ENCODE data around the gene DIP2B.

DIP2B gene

DNA sequence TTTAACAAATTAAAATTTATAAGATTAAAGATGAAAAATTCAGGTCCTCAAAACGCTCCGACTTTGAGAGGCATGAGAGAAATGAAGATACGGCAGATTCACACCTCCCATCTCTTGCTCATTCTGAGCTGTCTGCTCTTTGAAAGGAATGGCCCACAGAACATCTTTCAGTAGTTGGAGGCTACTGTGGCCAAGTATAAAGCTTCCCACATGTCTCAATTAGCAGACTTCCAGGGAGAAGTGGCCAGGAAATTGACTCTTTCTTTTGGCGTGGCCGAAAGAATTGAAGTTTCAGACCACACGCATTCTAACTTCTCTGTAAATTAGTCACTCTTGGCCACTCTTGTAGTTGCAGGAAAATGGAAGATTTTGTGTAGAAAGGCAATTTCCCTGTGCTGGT, 129.2 kb downstream of the DIP2B start:
- no peaks in the 10 kb centered on the region for H3K9me3 ChIP-seq (ENCODE audit: low read depth, low read length)
- no peak overlapping the region for H3K9ac ChIP-seq (ENCODE audit: insufficient read length)
- no peak for DNase-seq (ENCODE audit: low read depth, low spot score)
- H3K4me3 ChIP-seq = no peak overlapping the region
- TF ChIP-seq EZH2 (IDR thresholded peaks at IDR 0.05) (no peak), POLR2AphosphoS5 (IDR thresholded peaks at IDR 0.05; ENCODE audit: borderline replicate concordance, low read depth, low read length) (no peak), FOXP2 (optimal IDR thresholded peaks at IDR 0.05; ENCODE audit: control extremely low read depth, extremely low read length, insufficient read depth) (no peak)
- H3K27ac ChIP-seq = no peak overlapping the region
- no peaks in the 10 kb centered on the region; the same call in 1 of the 2 replicates for H3K36me3 ChIP-seq (ENCODE audit: insufficient read depth, low read length)

DNA sequence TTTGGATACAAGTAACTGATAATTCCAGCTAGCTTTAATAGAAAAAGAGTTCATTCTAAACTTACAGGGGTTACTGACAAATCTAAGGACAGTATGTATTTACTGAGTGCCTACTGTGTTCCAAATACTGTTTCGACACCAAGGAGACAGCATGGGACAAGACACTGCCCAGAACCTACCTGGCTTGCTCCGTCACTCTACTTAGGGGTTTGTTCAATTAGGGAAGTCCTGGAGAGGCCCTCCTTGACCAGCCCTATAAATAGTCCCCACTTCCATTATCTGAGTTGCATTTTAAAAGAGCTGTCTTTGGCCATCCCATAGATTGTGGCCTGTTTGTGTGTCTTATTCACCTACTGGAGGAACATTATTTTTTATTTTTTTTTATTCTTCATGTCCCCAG, 129.6 kb downstream of the DIP2B start:
- H3K27ac ChIP-seq = no peak overlapping the region

DNA sequence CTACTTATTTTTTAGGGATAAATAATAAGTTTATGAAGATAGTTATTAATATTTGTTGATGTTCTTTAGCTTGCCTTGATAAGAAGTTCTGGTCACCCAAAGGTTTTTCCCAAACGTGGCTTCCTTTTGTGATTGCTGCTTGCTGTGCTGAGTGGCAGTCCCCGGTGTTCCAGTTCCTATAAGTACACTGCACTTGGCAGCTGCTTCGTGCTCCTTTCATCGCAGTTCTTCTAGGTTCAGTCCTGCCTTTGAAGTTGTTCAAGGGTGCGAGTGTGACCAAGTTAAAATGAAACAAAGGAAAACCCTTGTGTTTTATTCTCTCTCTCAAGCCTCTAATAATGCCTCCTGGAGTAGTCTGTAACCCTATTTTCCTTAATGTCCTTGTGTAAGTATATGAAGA, 130.6 kb downstream of the DIP2B start:
- TF ChIP-seq EZH2 (IDR thresholded peaks at IDR 0.05) (no peak), FOXP2 (optimal IDR thresholded peaks at IDR 0.05; ENCODE audit: control extremely low read depth, extremely low read length, insufficient read depth) (no peak), POLR2AphosphoS5 (IDR thresholded peaks at IDR 0.05; ENCODE audit: borderline replicate concordance, low read depth, low read length) (no peak)
- no peak overlapping the region for H3K27ac ChIP-seq
- no peaks in the 10 kb centered on the region for H3K9me3 ChIP-seq (ENCODE audit: low read depth, low read length)
- H3K4me3 ChIP-seq = no peak overlapping the region
- no peak overlapping the region for H3K9ac ChIP-seq (ENCODE audit: insufficient read length)
- no peaks in the 10 kb centered on the region; the same call in 1 of the 2 replicates for H3K36me3 ChIP-seq (ENCODE audit: insufficient read depth, low read length)
- no peak for DNase-seq (ENCODE audit: low read depth, low spot score)

More for the DNA sequence above, 129.6 kb downstream of the DIP2B start:
- Histone ChIP-seq H3K4me3 (no peak overlapping the region), H3K36me3 (ENCODE audit: insufficient read depth, low read length) (no peaks in the 10 kb centered on the region; the same call in 1 of the 2 replicates), H3K9ac (ENCODE audit: insufficient read length) (no peak overlapping the region), H3K9me3 (ENCODE audit: low read depth, low read length) (no peaks in the 10 kb centered on the region)
- DNase-seq (ENCODE audit: low read depth, low spot score) = no peak
- TF ChIP-seq FOXP2 (optimal IDR thresholded peaks at IDR 0.05; ENCODE audit: control extremely low read depth, extremely low read length, insufficient read depth) (no peak), POLR2AphosphoS5 (IDR thresholded peaks at IDR 0.05; ENCODE audit: borderline replicate concordance, low read depth, low read length) (no peak), EZH2 (IDR thresholded peaks at IDR 0.05) (no peak)

DNA sequence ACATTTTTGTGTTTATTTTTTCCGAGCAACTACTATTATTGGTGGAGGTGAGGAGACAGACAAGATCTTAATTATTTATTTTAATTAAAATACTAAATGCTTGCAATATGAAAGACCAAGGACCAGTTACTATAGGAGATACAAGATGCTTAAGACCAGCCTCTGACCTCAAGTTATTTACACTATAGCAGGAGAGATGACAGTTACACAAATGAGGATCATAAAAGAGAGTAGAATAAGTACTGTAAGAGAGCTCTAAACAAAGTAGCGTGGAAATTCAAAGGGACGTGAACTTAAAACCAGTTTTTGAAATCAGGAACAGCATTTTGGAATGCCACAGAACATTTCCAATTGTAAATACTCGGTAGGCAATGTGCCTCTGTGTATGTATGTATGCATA, 131.1 kb downstream of the DIP2B start:
- Histone ChIP-seq H3K36me3 (ENCODE audit: insufficient read depth, low read length) (no peaks in the 10 kb centered on the region; the same call in 1 of the 2 replicates), H3K27ac (no peak overlapping the region), H3K9me3 (ENCODE audit: low read depth, low read length) (no peaks in the 10 kb centered on the region), H3K4me3 (no peak overlapping the region), H3K9ac (ENCODE audit: insufficient read length) (no peak overlapping the region)
- no peak for DNase-seq (ENCODE audit: low read depth, low spot score)
- no peak for TF ChIP-seq FOXP2 (optimal IDR thresholded peaks at IDR 0.05; ENCODE audit: control extremely low read depth, extremely low read length, insufficient read depth)
- TF ChIP-seq EZH2 (IDR thresholded peaks at IDR 0.05) = no peak
- no peak for TF ChIP-seq POLR2AphosphoS5 (IDR thresholded peaks at IDR 0.05; ENCODE audit: borderline replicate concordance, low read depth, low read length)

DNA sequence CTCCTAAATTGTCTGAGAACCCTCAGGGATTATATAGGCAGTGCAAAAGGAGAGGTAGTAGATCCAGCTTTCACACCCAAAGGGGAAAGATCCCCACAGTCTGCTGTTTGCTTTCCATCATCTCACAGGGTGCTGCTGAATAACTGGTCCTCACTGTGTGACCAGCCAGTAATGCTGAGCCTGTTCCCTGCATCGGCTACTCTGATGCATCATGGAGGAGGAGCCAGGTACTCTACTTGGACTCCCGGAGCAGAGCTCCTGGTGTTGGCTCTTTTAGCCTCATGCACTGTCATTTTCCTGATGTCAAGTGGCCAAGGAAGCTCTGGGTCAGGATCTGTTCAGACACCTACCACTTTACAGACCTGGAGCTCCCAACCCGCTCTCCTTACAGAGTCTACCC, 131.7 kb downstream of the DIP2B start:
- Histone ChIP-seq H3K9me3 (ENCODE audit: low read depth, low read length) (no peaks in the 10 kb centered on the region), H3K27ac (no peak overlapping the region), H3K4me3 (no peak overlapping the region), H3K36me3 (ENCODE audit: insufficient read depth, low read length) (no peaks in the 10 kb centered on the region), H3K9ac (ENCODE audit: insufficient read length) (no peak overlapping the region)
- no peak for TF ChIP-seq FOXP2 (optimal IDR thresholded peaks at IDR 0.05; ENCODE audit: control extremely low read depth, extremely low read length, insufficient read depth)
- TF ChIP-seq EZH2 (IDR thresholded peaks at IDR 0.05) = no peak
- TF ChIP-seq POLR2AphosphoS5 (IDR thresholded peaks at IDR 0.05; ENCODE audit: borderline replicate concordance, low read depth, low read length) = no peak
- DNase-seq (ENCODE audit: low read depth, low spot score) = no peak

DNA sequence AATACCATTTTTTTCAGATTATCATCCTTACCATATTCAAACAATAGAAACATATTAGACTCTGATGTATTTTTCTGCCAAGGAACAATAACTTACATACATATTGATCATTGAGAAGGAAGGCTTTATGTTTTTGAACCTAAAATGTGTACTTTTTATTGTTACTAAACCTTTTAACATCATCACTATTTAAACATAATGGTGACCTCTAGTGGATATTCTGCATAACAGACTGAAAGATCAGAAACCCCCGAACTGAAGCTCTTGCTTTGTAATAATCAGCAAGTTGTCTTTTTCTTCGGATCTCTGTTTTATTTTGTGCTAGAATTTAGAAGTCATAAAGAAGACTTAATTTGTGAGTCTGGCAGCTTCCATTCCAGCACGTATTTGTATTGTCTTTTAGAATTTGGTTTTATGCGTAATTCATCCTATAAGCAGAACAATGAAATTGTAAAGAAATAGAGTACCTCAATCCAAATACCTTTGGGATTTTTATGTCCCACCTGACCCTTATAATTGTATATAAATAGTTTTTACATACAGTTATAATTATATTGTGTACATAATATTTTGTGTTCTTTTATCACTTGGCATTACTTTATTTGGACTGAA, 133.2 kb downstream of the DIP2B start:
- no peak overlapping the region for H3K4me3 ChIP-seq
- H3K36me3 ChIP-seq (ENCODE audit: insufficient read depth, low read length) = no peaks in the 10 kb centered on the region
- no peak overlapping the region for H3K9ac ChIP-seq (ENCODE audit: insufficient read length)
- no peak for DNase-seq (ENCODE audit: low read depth, low spot score)
- TF ChIP-seq FOXP2 (optimal IDR thresholded peaks at IDR 0.05; ENCODE audit: control extremely low read depth, extremely low read length, insufficient read depth) (no peak), EZH2 (IDR thresholded peaks at IDR 0.05) (no peak), POLR2AphosphoS5 (IDR thresholded peaks at IDR 0.05; ENCODE audit: borderline replicate concordance, low read depth, low read length) (no peak)
- no peak overlapping the region for H3K27ac ChIP-seq
- no peaks in the 10 kb centered on the region for H3K9me3 ChIP-seq (ENCODE audit: low read depth, low read length)

DNA sequence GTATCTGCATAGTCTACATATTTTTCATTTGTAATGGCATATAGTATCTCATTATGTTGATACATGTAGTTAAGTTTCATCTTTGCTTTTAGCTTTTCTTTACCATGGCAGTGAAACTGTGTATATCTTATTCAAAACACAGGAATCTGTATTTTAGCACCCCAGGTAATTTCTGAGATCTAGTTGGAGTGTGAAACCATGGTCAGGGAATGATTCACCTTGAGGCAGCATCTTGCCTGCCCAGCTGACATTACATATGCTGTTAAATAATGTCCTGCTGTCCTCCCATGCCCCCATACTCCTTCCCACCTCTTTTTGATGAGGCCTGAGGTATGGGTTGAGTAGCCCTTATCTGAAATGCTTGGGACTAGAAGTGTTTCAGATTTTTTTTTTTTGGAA, 133.7 kb downstream of the DIP2B start:
- DNase-seq (ENCODE audit: low read depth, low spot score) = no peak
- Histone ChIP-seq H3K27ac (no peak overlapping the region), H3K36me3 (ENCODE audit: insufficient read depth, low read length) (no peaks in the 10 kb centered on the region), H3K4me3 (no peak overlapping the region), H3K9ac (ENCODE audit: insufficient read length) (no peak overlapping the region), H3K9me3 (ENCODE audit: low read depth, low read length) (no peaks in the 10 kb centered on the region)
- no peak for TF ChIP-seq POLR2AphosphoS5 (IDR thresholded peaks at IDR 0.05; ENCODE audit: borderline replicate concordance, low read depth, low read length)
- no peak for TF ChIP-seq EZH2 (IDR thresholded peaks at IDR 0.05)
- no peak for TF ChIP-seq FOXP2 (optimal IDR thresholded peaks at IDR 0.05; ENCODE audit: control extremely low read depth, extremely low read length, insufficient read depth)

DNA sequence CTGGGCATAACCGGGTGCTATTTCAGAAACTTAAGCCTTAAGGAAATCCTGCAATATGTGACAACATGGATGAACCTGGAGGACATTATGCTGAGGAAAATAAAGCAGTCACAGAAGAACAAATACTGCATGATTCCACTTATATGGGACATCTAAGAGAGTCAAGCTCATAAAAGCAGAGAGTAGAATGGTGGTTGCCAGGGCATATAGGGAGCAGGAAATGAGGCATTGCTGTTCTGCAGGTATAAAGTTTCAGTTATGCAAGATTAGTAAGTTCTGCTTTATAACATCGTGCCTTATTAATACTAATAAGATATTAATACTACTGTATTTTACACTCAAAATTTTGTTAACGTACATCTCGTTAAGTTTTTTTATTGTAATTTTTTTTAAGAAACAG, 134.9 kb downstream of the DIP2B start:
- no peak overlapping the region for H3K9ac ChIP-seq (ENCODE audit: insufficient read length)
- no peaks in the 10 kb centered on the region for H3K9me3 ChIP-seq (ENCODE audit: low read depth, low read length)
- no peak for DNase-seq (ENCODE audit: low read depth, low spot score)
- H3K27ac ChIP-seq = no peak overlapping the region
- no peak for TF ChIP-seq EZH2 (IDR thresholded peaks at IDR 0.05)
- TF ChIP-seq FOXP2 (optimal IDR thresholded peaks at IDR 0.05; ENCODE audit: control extremely low read depth, extremely low read length, insufficient read depth) = no peak
- no peak for TF ChIP-seq POLR2AphosphoS5 (IDR thresholded peaks at IDR 0.05; ENCODE audit: borderline replicate concordance, low read depth, low read length)
- H3K36me3 ChIP-seq (ENCODE audit: insufficient read depth, low read length) = no peaks in the 10 kb centered on the region
- H3K4me3 ChIP-seq = no peak overlapping the region
